CD4-positive, alpha-beta T cell treated with Interleukin-10 for 1 hour (primary cell): Measurements from ENCODE around the gene GRK4.
"Not testable (repeated sequence)": the region's sequence is repeated elsewhere in the genome, so short reads cannot be mapped to it uniquely, and the experiment has no call there.

Source experiments
- DNase-seq: peaks from one replicate; pipeline ENCODE4 v3.0.0-alpha.2; 2020

GRK4 gene

DNA sequence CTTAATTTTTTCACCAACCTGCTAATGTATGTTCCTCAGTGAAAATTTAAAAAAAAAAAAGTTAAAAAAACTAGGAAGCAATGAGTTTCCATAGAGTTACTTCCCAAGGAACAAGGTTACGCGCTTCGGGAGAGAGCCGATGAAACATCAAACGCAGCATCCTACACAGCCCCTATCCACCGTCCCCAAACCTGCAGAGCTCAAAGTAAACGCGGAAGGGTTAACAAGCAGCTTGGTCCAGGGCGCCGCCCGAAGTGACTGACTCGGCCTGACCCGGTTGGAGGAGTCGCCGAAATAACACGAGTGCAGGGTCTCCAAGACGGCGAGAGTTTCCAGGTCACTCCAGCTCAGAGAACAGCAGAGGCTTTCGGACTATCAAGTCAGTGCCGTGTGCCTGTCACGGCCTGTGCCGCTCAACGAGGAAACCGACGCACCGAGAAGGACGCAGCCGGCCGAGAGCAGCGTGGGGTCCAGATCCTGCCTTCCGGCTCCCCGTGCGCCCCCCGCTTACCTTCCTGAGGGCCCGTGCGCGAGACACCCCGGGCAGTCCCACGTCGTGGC, 677 bp upstream of the GRK4 start:
- no peak for DNase-seq

DNA sequence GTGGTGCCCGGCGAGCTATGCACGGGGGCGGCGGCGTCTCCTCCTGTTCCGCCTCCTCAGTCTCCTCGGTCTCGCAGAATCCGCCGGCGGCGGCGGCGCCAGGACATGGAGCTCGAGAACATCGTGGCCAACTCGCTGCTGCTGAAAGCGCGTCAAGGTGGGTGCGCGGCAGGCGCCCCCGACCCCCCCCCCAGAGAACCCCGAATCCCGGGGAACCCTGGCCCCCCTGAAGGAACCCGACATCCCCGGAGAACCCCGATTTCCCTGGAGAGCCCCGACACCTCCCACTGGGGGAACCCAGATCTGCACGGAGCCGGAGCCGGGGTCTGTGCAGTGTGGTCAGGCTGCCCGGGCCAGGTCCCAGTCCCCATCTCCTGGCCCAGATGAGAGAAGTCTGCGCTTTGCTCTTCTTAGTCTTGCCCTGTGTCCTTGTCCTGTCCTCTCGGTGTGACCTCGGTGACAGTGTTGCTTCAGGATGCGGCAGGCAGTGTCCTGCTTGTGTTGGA, 648 bp downstream of the GRK4 start:
- DNase-seq: no peak

- DNase-seq: no peak
These were observed 1.4 kb downstream of the GRK4 start for GRCh38 chr4:2964706-2965258.

DNA sequence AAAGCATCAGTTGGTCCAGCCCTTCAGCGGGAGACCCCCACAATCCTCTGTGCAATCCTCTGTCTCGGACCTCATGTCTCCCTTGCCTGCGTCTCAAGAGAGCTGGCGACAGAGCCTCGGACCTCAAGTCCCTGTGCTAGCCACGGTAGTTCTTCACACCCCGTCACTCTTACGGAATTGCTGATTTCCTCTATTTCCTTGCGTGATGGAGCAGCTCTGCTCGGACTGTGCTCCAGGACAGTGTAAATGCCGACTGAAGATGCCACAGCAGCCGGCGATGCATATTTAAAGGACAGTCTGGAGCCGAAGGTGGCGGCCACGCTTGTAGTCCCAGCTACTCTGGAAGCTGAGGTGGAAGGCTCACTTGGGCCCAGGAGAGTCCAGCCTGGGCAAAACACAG, 1.9 kb downstream of the GRK4 start:
- no peak for DNase-seq

DNA sequence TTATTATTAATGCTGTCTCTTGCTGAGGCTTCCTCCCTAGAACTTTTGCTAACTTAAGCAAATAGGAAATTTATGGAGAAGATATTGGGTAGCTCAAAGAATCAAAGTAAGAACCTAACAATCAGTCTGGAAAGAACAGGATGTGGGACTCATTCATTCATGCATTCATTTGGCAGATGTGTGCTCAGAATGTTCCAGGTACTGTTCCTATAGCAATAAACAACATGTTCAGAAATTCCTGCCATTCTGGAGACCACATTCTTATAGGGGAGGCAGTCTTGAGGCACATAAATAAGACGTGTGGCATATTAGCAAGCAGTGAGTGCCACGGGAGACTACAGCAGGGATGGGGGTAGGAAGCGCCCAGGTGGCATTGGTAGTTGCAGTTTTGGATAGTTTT, 5.0 kb downstream of the GRK4 start:
- no peak for DNase-seq

DNA sequence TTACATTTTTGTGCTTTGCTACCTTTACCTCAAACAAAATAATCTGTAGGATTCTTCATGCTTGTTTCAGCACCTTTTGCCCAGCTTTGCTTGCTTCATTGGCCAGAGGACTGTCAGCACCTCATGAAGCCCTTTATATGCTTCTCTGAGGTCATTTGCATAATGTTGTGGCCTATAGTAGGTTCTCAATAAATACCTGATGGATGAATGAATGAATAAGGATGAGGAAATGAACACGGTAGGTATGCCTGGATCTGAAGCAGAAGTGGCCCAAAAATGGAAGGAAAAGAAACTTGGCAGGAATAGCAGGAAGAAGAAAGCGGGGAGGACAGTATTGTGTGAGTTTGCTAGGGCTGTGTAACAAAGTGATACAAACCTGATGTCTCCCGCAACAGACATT, 7.9 kb downstream of the GRK4 start:
- DNase-seq: no peak

- no peak for DNase-seq
These were observed 14.1 kb downstream of the GRK4 start for GRCh38 chr4:2977211-2978088.

GRCh38 chr4:2981256-2981819, 18.0 kb downstream of the GRK4 start:
- DNase-seq: no peak

DNA sequence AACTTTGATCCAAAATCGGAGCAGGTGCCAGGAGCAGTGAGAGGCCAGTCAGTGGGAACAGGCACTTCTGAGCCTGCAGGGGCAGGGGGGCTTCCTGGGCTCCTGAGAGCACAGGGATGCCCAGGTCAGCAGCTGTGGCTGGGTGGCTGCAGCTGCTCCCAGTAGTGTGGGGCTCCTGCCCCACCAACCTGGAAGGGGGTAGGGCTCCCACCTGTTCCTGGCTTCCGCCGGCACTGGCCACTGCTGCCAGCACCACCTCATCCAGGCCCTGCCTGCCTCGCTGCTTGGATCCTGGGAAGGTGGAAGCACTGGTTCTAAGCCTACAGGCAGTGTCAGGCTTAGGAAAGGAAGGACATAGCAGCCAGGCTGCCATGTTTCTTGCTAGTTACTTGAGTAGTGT, 18.6 kb downstream of the GRK4 start:
- DNase-seq: no peak

DNA sequence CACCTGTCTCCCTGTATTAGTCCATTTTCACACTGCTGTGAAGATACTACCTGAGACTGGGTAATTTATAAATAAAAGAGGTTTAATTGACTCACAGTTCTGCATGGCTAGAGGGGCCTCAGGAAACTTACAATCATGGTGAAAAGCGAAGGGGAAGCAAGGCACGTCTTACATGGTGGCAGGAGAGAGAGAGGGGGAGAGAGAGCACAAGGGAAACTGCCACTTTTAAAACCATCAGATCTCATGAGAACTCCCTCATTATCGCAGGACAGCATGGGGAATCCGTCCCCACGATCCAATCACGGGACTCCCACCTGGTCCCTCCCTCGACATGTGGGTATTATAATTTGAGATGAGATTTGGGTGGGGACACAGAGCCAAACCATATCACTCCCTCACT, 20.3 kb downstream of the GRK4 start:
- DNase-seq: not testable (repeated sequence)

DNA sequence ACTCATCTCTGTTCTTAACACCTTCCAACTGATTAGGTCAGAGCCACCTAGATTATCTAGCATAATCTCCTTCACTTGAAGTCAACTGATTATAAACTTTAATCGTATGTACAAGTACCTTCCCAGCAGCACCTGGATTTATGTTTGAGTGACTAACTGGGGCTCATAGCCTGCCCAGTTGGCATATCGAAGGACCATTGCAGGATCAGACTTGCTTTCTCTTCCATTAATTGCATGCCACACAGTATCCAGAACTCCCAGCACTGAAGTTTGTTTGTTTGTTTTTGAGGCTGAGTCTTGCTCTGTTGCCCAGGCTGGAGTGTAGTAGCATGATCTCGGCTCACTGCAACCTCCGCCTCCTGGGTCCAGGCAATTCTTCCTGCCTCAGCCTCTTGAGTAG, 27.9 kb downstream of the GRK4 start:
- no peak for DNase-seq

DNA sequence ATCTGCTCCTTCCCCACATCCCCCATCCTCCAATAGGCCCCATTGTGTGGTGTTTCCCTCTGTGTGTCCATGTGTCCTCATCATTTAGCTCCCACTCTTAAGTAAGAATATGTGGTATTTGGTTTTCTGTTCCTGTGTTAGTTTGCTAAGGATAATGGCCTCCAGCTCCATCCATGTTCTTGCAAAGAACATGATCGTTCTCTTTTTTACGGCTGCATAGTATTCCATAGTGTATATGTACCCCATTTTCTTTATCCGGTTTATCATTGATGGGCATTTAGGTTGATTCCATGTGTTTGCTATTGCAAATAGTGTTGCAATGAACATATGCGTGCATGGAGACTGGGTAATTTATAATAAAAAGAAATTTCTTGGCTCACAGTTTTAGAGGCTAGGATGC, 31.5 kb downstream of the GRK4 start:
- DNase-seq: no peak

- no peak for DNase-seq
These were observed 32.3 kb downstream of the GRK4 start for GRCh38 chr4:2995546-2996265.

- DNase-seq: no peak
These were observed 33.0 kb downstream of the GRK4 start for GRCh38 chr4:2996415-2996814.

DNA sequence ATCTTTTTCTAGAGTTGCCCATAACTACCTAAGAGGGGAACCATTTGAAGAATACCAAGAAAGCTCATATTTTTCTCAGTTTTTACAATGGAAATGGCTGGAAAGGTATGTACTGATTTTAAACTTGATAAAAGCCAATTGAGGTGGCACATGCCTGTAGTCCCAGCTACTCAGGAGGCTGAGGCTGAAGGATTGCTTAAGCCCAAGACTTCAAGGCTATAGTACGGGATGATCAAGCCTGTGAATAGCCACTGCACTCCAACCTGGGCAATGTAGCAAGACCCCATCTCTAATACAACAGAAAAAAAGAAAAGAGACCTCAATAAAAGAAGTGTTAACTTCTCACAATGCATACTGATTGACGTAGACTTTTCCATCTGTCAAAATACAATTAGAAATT, 44.4 kb downstream of the GRK4 start:
- no peak for DNase-seq

GRCh38 chr4:3009422-3009821, 46.1 kb downstream of the GRK4 start:
- peak; percentile 30 for DNase-seq

DNA sequence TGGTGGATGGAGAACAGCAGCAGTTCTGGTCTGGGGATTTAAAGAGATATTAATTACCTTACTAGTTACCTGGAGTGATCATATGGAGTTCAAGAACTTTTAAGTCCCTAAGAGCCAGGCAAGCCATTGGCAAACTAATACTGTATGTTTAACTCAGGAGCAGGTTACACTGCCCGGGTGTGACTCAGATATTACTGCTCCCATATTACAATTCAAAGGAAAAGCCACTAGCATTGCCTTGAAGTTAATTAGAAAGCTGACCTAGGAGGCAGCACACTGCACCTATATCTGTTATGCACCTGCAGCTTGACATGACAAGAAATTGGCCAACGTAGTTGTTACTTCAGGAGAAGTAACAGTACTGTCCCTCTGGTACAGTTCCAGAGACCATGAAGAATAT, 47.2 kb downstream of the GRK4 start:
- DNase-seq: no peak

DNA sequence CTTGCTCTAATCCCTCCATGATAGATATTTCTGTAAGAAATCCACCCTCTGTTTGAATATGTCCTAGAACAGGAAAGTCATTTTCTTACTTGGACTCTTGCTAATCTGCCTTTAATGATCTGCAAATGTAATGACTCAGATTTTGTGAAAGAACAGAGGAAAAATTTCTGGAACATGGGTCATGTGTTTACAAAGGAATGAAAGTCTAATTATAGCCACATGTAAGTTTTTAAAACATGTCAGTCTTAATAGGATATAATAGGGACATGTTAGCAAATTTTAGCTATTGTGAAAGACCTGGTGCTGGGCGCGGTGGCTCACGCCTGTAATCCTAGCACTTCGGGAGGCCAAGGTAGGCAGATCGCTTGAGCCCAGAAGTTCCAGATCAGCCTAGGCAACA, 47.6 kb downstream of the GRK4 start:
- DNase-seq: no peak

DNA sequence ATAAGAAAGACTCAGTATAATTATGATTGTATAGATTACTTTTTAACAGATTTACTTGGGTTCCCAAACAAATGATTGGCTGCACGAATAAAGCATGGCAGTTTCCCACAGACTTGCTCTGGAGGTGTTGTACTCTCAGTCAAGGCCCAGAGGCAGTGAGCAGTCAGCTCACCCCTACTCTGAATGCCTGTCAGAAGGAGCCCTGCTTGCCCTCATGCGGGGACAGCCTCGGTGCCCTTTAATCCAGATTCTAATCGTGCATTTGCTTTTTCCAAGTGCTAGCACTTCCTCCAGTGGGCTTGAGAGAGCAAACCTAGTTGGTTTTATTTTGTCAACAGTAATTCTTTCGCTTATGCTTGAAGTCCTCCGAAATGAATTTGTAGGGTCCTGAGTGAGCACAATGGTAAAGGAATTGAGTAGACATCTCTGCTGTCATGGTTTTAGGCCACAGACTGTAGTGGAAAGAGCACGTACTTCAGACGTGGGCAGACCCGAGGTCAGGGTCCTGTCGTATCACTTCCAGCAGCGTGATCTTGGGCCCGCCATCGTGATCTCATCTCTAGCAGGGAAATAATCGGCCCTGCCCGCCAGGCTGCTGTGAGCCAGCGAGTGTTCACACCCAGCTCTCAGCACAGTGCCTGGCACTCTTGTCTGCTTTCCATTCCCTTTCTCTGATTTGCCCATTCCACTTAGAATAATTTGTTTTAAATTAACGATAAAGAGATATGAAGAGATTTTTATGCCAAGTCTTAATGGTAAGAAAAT, 48.3 kb downstream of the GRK4 start:
- DNase-seq: no peak

- DNase-seq: no peak
These were observed 50.0 kb downstream of the GRK4 start for GRCh38 chr4:3013323-3013722.

- DNase-seq: no peak
These were observed 50.5 kb downstream of the GRK4 start for GRCh38 chr4:3013839-3014350.

GRCh38 chr4:3016961-3017360, 53.6 kb downstream of the GRK4 start:
- DNase-seq: no peak
